Adrenal gland (tissue), 12 donors: Measurements from ENCODE around the gene PYCR2. TPM values are rescaled to one million over a fixed set of nuclear protein-coding genes. Genes with fewer than 3 reads are reported as not detected.
"Not testable (repeated sequence)": the region's sequence is repeated elsewhere in the genome, so short reads cannot be mapped to it uniquely, and the experiment has no call there.

Source experiments
- DNase-seq, 7 donors: peaks; one replicate each; pipeline ENCODE4 v3.0.0-alpha.2; 2019 to 2020
- H3K27ac ChIP-seq, 5 donors: fragments of 200-600 bp; sonication (generic) in 4 of 5; 1 replicate in 3 of 5; 2 replicates in 2 of 5; pipeline versions ENCODE4 v1.5.1 to v1.8.0; 2016 to 2020; ENCODE audit warnings: mild to moderate bottlenecking in 1 of 5
- H3K27me3 ChIP-seq: fragments of 200-600 bp; 2 replicates; pipeline ENCODE4 v1.8.0; 2021
- H3K36me3 ChIP-seq, 2 donors: fragments of 200-600 bp; replicated peaks in 1 of 2; 1 replicate in 1 of 2; 2 replicates in 1 of 2; pipeline versions ENCODE4 v1.5.1 to v1.8.0; 2018 to 2022
- H3K4me1 ChIP-seq, 2 donors: fragments of 200-600 bp; replicated peaks in 1 of 2; 1 replicate in 1 of 2; 2 replicates in 1 of 2; pipeline versions ENCODE4 v1.5.1 to v1.8.0; 2018 to 2021
- H3K4me3 ChIP-seq, 4 donors: fragments of 200-600 bp; sonication (generic) in 3 of 4; one replicate each; pipeline ENCODE4 v1.5.1; 2016 to 2018
- H3K9me3 ChIP-seq, 3 donors: fragments of 200-600 bp; sonication (generic) in 1 of 3; replicated peaks in 1 of 3; 1 replicate in 2 of 3; 2 replicates in 1 of 3; pipeline versions ENCODE4 v1.5.1 to v1.8.0; 2016 to 2021
- CTCF ChIP-seq, 6 experiments: fragments of 450-650 bp in 4 of 6; fragments of 200-600 bp in 2 of 6; sonication (generic) in 1 of 6; IDR thresholded peaks; 1 replicate in 5 of 6; 2 replicates in 1 of 6; pipeline versions ENCODE4 v1.5.1 to v1.8.0; 2016 to 2021; ENCODE audit warnings: antibody characterized with exemption in 6 of 6, mild to moderate bottlenecking in 2 of 6, moderate library complexity in 1 of 6
- POLR2A ChIP-seq, 2 donors: fragments of 450-650 bp; IDR thresholded peaks; one replicate each; pipeline ENCODE4 v1.6.1; 2017; ENCODE audit warnings: antibody characterized with exemption in 2 of 2, mild to moderate bottlenecking in 2 of 2, moderate library complexity in 1 of 2
- WGBS, 4 donors: extraction: QIAGEN DNeasy Blood & Tissue Kit in 2 of 4; methylation state at CpG; one replicate each; pipeline versions ENCODE4 v1.1.5 to v1.1.7; 2013 to 2017; 5-methylcytosine and 5-hydroxymethylcytosine counted together
- intact Hi-C, 2 donors: fragments of 100-400 bp; cut with DNase I; formaldehyde crosslinking; loops; one replicate each; pipeline versions ENCODE4 v1.14.1 to v1.15.0; 2022 to 2023
- polyA plus RNA-seq, 3 donors: library from polyadenylated mRNA; stranded (reverse); fragments of 200-250 nt in 2 of 3; fragments of 350-450 nt in 1 of 3; fragmentation: Illumina TruSeq in 1 of 3; extraction: RNeasy Lipid Tissue Mini Kit (QIAGEN cat#74804) in 1 of 3; gene quantifications; one replicate each; pipeline ENCODE4 v1.2.3, GENCODE V29; 2013 to 2014
- total RNA-seq, 9 donors: library from RNA; depleted of rRNA in 4 of 9; stranded (reverse); fragments of >200 nt in 4 of 9; fragments of 120-200 nt in 1 of 9; fragmentation: NEBNext Ultra II Directional in 1 of 9; extraction: Animal tissue kit (Norgen Biotek cat#: 25700) in 1 of 9; gene quantifications; one replicate each; pipeline versions ENCODE4 v1.1.0 to v1.2.4, GENCODE V29; 2013 to 2023
- donor health status: healthy with polysubstance abuse.
- donor health status: Bipolar disorder and iron deficiency.
- donor health status: DM: yes; HTN: yes; CAD: no.
- donor health status: DM: no; HTN: no; CAD: no.
- donor health status: DM: no; HTN: no; CAD: no.
- donor health status: DM: yes; HTN: yes; CAD: no.

Gene PYCR2
- total and polyA plus RNA-seq, 12 donors = 76.0 to 135 (median 84.2) TPM

GRCh38 chr1:225937048-225937968 is 13.3 kb upstream of the PYCR2 start:
- H3K4me1 ChIP-seq = peaks cover 0 to 9% of the 10 kb centered on the region in 2 donors
- WGBS, 4 donors = 89 to 95% (median 93%) methylated on average over 8 to 21 of the region's 21 CpGs
- DNase-seq = no peak
- H3K4me3 ChIP-seq = no peak overlapping the region
- H3K27me3 ChIP-seq = no peaks in the 10 kb centered on the region
- no peaks in the 10 kb centered on the region for H3K9me3 ChIP-seq
- intact Hi-C loops = no loop called here
- no peaks in the 10 kb centered on the region for H3K36me3 ChIP-seq
- no peak overlapping the region for H3K27ac ChIP-seq
- no peak for TF ChIP-seq CTCF (IDR thresholded peaks at IDR 0.05)
- no peak for TF ChIP-seq POLR2A (IDR thresholded peaks at IDR 0.05)

- Histone ChIP-seq H3K4me1 (peaks cover 0 to 9% of the 10 kb centered on the region in 2 donors), H3K4me3 (no peak overlapping the region), H3K27me3 (no peaks in the 10 kb centered on the region), H3K36me3 (no peaks in the 10 kb centered on the region), H3K9me3 (no peaks in the 10 kb centered on the region), H3K27ac (no peak overlapping the region)
- TF ChIP-seq CTCF (IDR thresholded peaks at IDR 0.05) (no peak), POLR2A (IDR thresholded peaks at IDR 0.05) (no peak)
- intact Hi-C loops = no loop called here
- 60 to 83% (median 74%) methylated on average over 3 of the region's 3 CpGs for WGBS, 4 donors
- DNase-seq = no peak
Observed at GRCh38 chr1:225936523-225936922, 12.5 kb upstream of the PYCR2 start.

DNA sequence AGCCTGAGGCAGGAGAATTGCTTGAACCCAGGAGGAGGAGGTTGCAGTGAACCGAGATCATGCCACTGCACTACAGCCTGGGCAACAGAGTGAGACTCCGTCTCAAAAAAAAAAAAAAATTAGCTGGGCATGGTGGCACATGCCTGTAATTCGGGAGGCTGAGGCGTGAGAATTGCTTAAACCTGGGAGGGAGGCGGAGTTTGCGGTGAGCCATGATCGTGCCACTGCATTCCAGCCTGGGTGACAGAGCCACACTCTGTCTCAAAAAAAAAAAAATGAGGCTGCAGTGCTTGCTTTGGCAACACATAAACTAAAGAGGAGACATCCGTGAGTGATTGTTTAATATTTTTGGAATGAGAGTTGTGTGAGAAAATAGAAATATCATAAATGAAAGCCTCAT is 12.0 kb upstream of the PYCR2 start:
- H3K27me3 ChIP-seq, DNase-seq, H3K4me3 ChIP-seq, intact Hi-C loops, H3K27ac ChIP-seq, H3K9me3 ChIP-seq, H3K36me3 ChIP-seq, H3K4me1 ChIP-seq: not testable (repeated sequence)
- WGBS, 4 donors = 79 to 84% (median 81%) methylated on average over 8 of the region's 8 CpGs

DNA sequence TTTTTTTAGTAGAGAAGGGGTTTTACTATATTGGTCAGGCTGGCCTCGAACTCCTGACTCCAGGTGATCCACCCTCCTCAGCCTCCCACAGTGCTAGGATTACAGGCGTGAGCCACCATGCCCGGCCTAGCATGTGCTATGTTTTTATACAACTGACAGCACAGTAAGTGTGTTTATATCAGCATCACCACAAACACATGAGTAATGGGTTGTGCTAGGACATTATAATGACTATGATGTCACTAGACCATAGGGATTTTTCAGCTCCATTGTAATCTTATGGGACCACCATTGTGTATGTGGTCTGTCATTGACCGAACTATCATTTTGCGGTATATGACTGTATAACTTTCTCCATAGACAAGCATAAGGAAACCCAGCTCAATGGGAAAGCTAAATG is 10.7 kb upstream of the PYCR2 start:
- WGBS, 4 donors = 90 to 96% (median 95%) methylated on average over 5 of the region's 5 CpGs
- DNase-seq = no peak
- Histone ChIP-seq H3K27ac (no peak overlapping the region), H3K27me3 (no peaks in the 10 kb centered on the region), H3K4me3 (no peak overlapping the region), H3K4me1 (no peaks in the 10 kb centered on the region), H3K36me3 (no peaks in the 10 kb centered on the region), H3K9me3 (no peaks in the 10 kb centered on the region)
- TF ChIP-seq CTCF (IDR thresholded peaks at IDR 0.05) (no peak), POLR2A (IDR thresholded peaks at IDR 0.05) (no peak)
- intact Hi-C loops = no loop called here

- intact Hi-C loops = no loop called here
Observed at GRCh38 chr1:225933072-225933471, 9.0 kb upstream of the PYCR2 start.

More at GRCh38 chr1:225933072-225933471, 9.0 kb upstream of the PYCR2 start:
- Histone ChIP-seq H3K4me3 (no peak overlapping the region), H3K27me3 (no peaks in the 10 kb centered on the region), H3K36me3 (no peaks in the 10 kb centered on the region), H3K9me3 (no peaks in the 10 kb centered on the region), H3K27ac (no peak overlapping the region), H3K4me1 (no peaks in the 10 kb centered on the region)
- TF ChIP-seq CTCF (IDR thresholded peaks at IDR 0.05) = no peak
- no peak for TF ChIP-seq POLR2A (IDR thresholded peaks at IDR 0.05)
- DNase-seq = no peak
- 69 to 86% (median 74%) methylated on average over 2 of the region's 2 CpGs for WGBS, 4 donors
